ENCODE measurements around the gene MEPE.

MEPE gene

GRCh38 chr4:87832669-87833068 lies at the start of gene MEPE:
TSS of gene MEPE (plus strand) at chr4:87832969. CDS start at chr4:87834715, 1,746 bp downstream.
- DNase-seq: no peak

GRCh38 chr4:87783781-87784180 lies 49.0 kb upstream of the MEPE start:
- no peak for DNase-seq

GRCh38 chr4:87785731-87786509 lies 46.8 kb upstream of the MEPE start:
- no peak for DNase-seq

GRCh38 chr4:87799301-87800113 lies 33.3 kb upstream of the MEPE start, which contains the start of gene IBSP:
TSS of gene IBSP (plus strand) at chr4:87799554. CDS start at chr4:87802362, 2,808 bp downstream.
- no peak for DNase-seq

- no peak for DNase-seq
Measured at GRCh38 chr4:87802858-87803257, 29.9 kb upstream of the MEPE start.

- DNase-seq: no peak
Measured at GRCh38 chr4:87803421-87803820, 29.3 kb upstream of the MEPE start.

- DNase-seq: no peak
Measured at GRCh38 chr4:87804871-87805270, 27.9 kb upstream of the MEPE start.

- no peak for DNase-seq
Measured at GRCh38 chr4:87805971-87806370, 26.8 kb upstream of the MEPE start.

- DNase-seq: no peak
Measured at GRCh38 chr4:87806520-87806919, 26.2 kb upstream of the MEPE start.

- DNase-seq: no peak
Measured at GRCh38 chr4:87807402-87807801, 25.4 kb upstream of the MEPE start.

- DNase-seq: no peak
Measured at GRCh38 chr4:87811977-87812376, 20.8 kb upstream of the MEPE start.

GRCh38 chr4:87819281-87819919 lies 13.4 kb upstream of the MEPE start:
- no peak for DNase-seq

GRCh38 chr4:87823200-87823599 lies 9.6 kb upstream of the MEPE start:
- no peak for DNase-seq

GRCh38 chr4:87823724-87824123 lies 9.0 kb upstream of the MEPE start:
- no peak for DNase-seq

GRCh38 chr4:87824352-87824751 lies 8.4 kb upstream of the MEPE start:
- DNase-seq: no peak

- no peak for DNase-seq
Measured at GRCh38 chr4:87834401-87834800, 1.6 kb downstream of the MEPE start.

- no peak for DNase-seq
Measured at GRCh38 chr4:87835197-87835596, 2.4 kb downstream of the MEPE start.

GRCh38 chr4:87835743-87836142 lies 3.0 kb downstream of the MEPE start:
- DNase-seq: no peak

GRCh38 chr4:87838205-87838604 lies 5.4 kb downstream of the MEPE start:
- no peak for DNase-seq

GRCh38 chr4:87838890-87839591 lies 6.3 kb downstream of the MEPE start:
- no peak for DNase-seq

GRCh38 chr4:87839592-87839946 lies 6.8 kb downstream of the MEPE start:
- DNase-seq: no peak

GRCh38 chr4:87840149-87840548 lies 7.4 kb downstream of the MEPE start:
- no peak for DNase-seq

- DNase-seq: peak; percentile 12
Measured at GRCh38 chr4:87843936-87844335, 11.2 kb downstream of the MEPE start.
